Prostate gland (tissue), 2 donors: ENCODE measurements around the gene PHF20.

Experiments
- CTCF ChIP-seq, 4 experiments: fragments of 200-600 bp in 2 of 4; fragments of 450-650 bp in 2 of 4; sonication (generic) in 2 of 4; IDR thresholded peaks; 1 replicate in 3 of 4; 2 replicates in 1 of 4; pipeline ENCODE4 v1.5.1; 2016 to 2019; ENCODE audit warnings: antibody characterized with exemption in 4 of 4, mild to moderate bottlenecking in 2 of 4, moderate library complexity in 2 of 4
- POLR2A ChIP-seq: fragments of 450-650 bp; IDR thresholded peaks from one replicate; pipeline ENCODE4 v1.6.1; 2016; ENCODE audit warnings: antibody characterized with exemption, mild to moderate bottlenecking
- POLR2AphosphoS5 ChIP-seq: sonication (generic); formaldehyde crosslinking; IDR thresholded peaks from one replicate; pipeline ENCODE4 v1.6.1; 2017; ENCODE audit warnings: antibody characterized with exemption

- TF ChIP-seq POLR2AphosphoS5 (peak; percentile 94), CTCF (IDR thresholded peaks at IDR 0.05) (peak in 1 of 4 experiments; percentile 39), POLR2A (peak; percentile 61)
Observed at GRCh38 chr20:35771689-35772562, at the start of gene PHF20.
